NT2/D1 (cell line): Measurements from ENCODE around the gene TOP3B.

Experiments
- DNase-seq: peaks from one replicate; pipeline ENCODE4 v3.0.0-alpha.2; 2011; ENCODE audit warnings: low read depth, low spot score
- H3K27me3 ChIP-seq: 2 replicates; pipeline ENCODE4 v1.6.0; 2011; ENCODE audit warnings: mild to moderate bottlenecking; ENCODE audit not compliant: insufficient read length, insufficient read depth
- H3K36me3 ChIP-seq: 2 replicates; pipeline ENCODE4 v1.6.1; 2011; ENCODE audit warnings: mild to moderate bottlenecking, low read length, mixed read lengths; ENCODE audit not compliant: insufficient read depth, insufficient read length
- H3K4me1 ChIP-seq: 2 replicates; pipeline ENCODE4 v1.5.1; 2011; ENCODE audit not compliant: insufficient read depth, insufficient read length
- H3K4me3 ChIP-seq: 2 replicates; pipeline ENCODE4 v1.5.1; 2011; ENCODE audit warnings: low read depth; ENCODE audit not compliant: insufficient read length
- H3K9ac ChIP-seq: 2 replicates; pipeline ENCODE4 v1.6.0; 2011; ENCODE audit warnings: low read depth; ENCODE audit not compliant: insufficient read length
- H3K9me3 ChIP-seq: 2 replicates; pipeline ENCODE4 v1.5.1; 2011; ENCODE audit warnings: mild to moderate bottlenecking, low read length; ENCODE audit not compliant: insufficient read depth
- SUZ12 ChIP-seq: IDR thresholded peaks from 2 replicates; pipeline ENCODE4 v1.6.1; 2011; ENCODE audit not compliant: insufficient read length, insufficient read depth; ENCODE audit errors: extremely low read depth
- YY1 ChIP-seq: IDR thresholded peaks from 2 replicates; pipeline ENCODE4 v1.6.1; 2011; ENCODE audit not compliant: insufficient read length, insufficient read depth
- ZNF274 ChIP-seq: IDR thresholded peaks from 2 replicates; pipeline ENCODE4 v1.6.1; 2011; ENCODE audit warnings: mild to moderate bottlenecking, low read depth, low read length

The TOP3B gene

GRCh38 chr22:21968452-21969129 is 14.0 kb downstream of the TOP3B start:
- Histone ChIP-seq H3K9ac (no peak overlapping the region), H3K36me3 (peaks cover 91% of the 10 kb centered on the region), H3K27me3 (no peaks in the 10 kb centered on the region), H3K4me3 (no peak overlapping the region), H3K9me3 (no peaks in the 10 kb centered on the region), H3K4me1 (no peaks in the 10 kb centered on the region)
- no peak for DNase-seq
- TF ChIP-seq ZNF274 (no peak), SUZ12 (no peak), YY1 (no peak)

- no peak overlapping the region for H3K9ac ChIP-seq
- TF ChIP-seq ZNF274, result no peak
- no peak for TF ChIP-seq SUZ12
- no peak for TF ChIP-seq YY1
- no peaks in the 10 kb centered on the region for H3K9me3 ChIP-seq
- no peaks in the 10 kb centered on the region for H3K4me1 ChIP-seq
- no peaks in the 10 kb centered on the region for H3K27me3 ChIP-seq
- H3K4me3 ChIP-seq, result no peak overlapping the region
- peaks cover 89% of the 10 kb centered on the region for H3K36me3 ChIP-seq
- no peak for DNase-seq
These were observed 14.8 kb downstream of the TOP3B start for GRCh38 chr22:21967693-21968271.

- no peak for DNase-seq
- Histone ChIP-seq H3K9me3 (no peaks in the 10 kb centered on the region), H3K27me3 (no peaks in the 10 kb centered on the region), H3K4me3 (no peak overlapping the region), H3K9ac (no peak overlapping the region), H3K36me3 (peaks cover 89% of the 10 kb centered on the region), H3K4me1 (no peaks in the 10 kb centered on the region)
- no peak for TF ChIP-seq YY1
- TF ChIP-seq ZNF274, result no peak
- no peak for TF ChIP-seq SUZ12
These were observed 15.7 kb downstream of the TOP3B start for GRCh38 chr22:21966643-21967516.

- TF ChIP-seq ZNF274 (no peak), YY1 (no peak), SUZ12 (no peak)
- Histone ChIP-seq H3K9me3 (no peaks in the 10 kb centered on the region), H3K36me3 (peaks cover 88% of the 10 kb centered on the region), H3K4me1 (no peaks in the 10 kb centered on the region), H3K9ac (no peak overlapping the region), H3K27me3 (no peaks in the 10 kb centered on the region), H3K4me3 (no peak overlapping the region)
- no peak for DNase-seq
These were observed 16.8 kb downstream of the TOP3B start for GRCh38 chr22:21965762-21966288.

GRCh38 chr22:21964918-21965484 is 17.6 kb downstream of the TOP3B start:
- Histone ChIP-seq H3K4me1 (no peaks in the 10 kb centered on the region), H3K4me3 (no peak overlapping the region), H3K27me3 (no peaks in the 10 kb centered on the region), H3K9me3 (no peaks in the 10 kb centered on the region), H3K36me3 (peaks cover 86% of the 10 kb centered on the region), H3K9ac (no peak overlapping the region)
- TF ChIP-seq ZNF274 (no peak), YY1 (no peak), SUZ12 (no peak)
- DNase-seq, result no peak

GRCh38 chr22:21964234-21964633 is 18.4 kb downstream of the TOP3B start:
- Histone ChIP-seq H3K9ac (no peak overlapping the region), H3K9me3 (no peaks in the 10 kb centered on the region), H3K4me1 (no peaks in the 10 kb centered on the region), H3K4me3 (no peak overlapping the region), H3K36me3 (peaks cover 91% of the 10 kb centered on the region), H3K27me3 (no peaks in the 10 kb centered on the region)
- no peak for TF ChIP-seq YY1
- no peak for TF ChIP-seq ZNF274
- TF ChIP-seq SUZ12, result no peak
- no peak for DNase-seq

- DNase-seq, result no peak
- peaks cover 92% of the 10 kb centered on the region for H3K36me3 ChIP-seq
- no peaks in the 10 kb centered on the region for H3K4me1 ChIP-seq
- no peak overlapping the region for H3K4me3 ChIP-seq
- no peak overlapping the region for H3K9ac ChIP-seq
- H3K27me3 ChIP-seq, result no peaks in the 10 kb centered on the region
- no peak for TF ChIP-seq YY1
- no peak for TF ChIP-seq SUZ12
- no peak for TF ChIP-seq ZNF274
- H3K9me3 ChIP-seq, result no peaks in the 10 kb centered on the region
These were observed 18.8 kb downstream of the TOP3B start for GRCh38 chr22:21963790-21964211.
